Loucy (cell line): ENCODE results near the gene TIMM22.

Experiments used
- CTCF ChIP-seq: fragments of 200-600 bp; sonication (generic); conservative IDR thresholded peaks from 2 replicates; pipeline ENCODE4 v1.5.1; 2014; ENCODE audit warnings: mild to moderate bottlenecking, antibody characterized with exemption, low read length
- EZH2phosphoT487 ChIP-seq: fragments of 200-600 bp; IDR thresholded peaks from 2 replicates; pipeline ENCODE4 v1.6.1; 2018; ENCODE audit warnings: antibody characterized with exemption, mild to moderate bottlenecking, moderate library complexity, borderline replicate concordance

DNA sequence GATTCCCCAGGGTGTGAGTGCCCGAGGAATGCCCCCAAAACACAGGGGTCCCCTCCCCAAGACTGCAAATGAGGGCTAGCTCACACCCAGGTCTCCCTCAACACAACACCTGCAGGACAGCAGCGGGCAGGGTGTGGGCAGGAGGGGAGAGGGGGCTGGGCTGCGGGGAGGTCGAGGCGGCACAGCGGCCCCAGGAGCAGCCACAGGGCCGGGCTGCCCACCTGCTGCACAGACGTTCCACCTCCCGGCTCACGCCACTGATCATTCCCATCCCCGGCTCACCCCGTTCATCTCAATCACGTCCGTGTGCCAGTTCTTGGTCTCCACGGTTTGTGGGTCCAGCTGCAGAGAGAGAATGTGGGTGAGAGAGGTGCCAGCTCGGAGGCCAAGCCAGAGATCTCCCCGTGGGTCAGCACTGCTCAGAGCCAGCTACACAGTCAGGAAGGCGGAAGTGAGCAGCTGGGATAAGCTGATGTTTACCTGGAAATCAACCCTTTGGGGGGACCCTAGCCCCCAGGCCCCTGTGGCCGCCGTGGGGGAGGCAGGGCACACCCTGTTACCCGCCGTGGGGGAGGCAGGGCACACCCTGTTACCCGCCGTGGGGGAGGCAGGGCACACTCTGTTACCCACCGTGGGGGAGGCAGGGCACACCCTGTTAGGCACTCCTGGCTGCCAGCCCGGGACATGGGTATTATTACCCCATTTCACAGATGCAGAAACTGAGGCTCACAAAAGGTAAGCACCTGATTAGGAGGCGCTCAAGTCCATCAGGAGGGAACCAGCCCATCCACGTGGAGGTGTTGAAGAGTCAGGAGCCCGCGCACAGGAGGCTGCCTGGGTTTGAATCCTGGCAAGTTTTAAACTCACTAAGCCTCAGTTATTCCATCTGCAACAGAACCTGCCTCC, 16.1 kb downstream of the TIMM22 start:
- TF ChIP-seq CTCF = no peak
- no peak for TF ChIP-seq EZH2phosphoT487
